Activated T-helper 1 cell treated with anti-CD3 and anti-CD28 coated beads, Interleukin-2, amount 50 U/mL, for 16 hours (primary cell): ENCODE data around the gene ARTN.

Experiments used
- DNase-seq, 2 donors: peaks; one replicate each; pipeline ENCODE4 v3.0.0-alpha.2; 2020; ENCODE audit warnings: low read depth in 1 of 2, low spot score in 1 of 2

Gene ARTN

GRCh38 chr1:43970502-43970901 is 36.9 kb downstream of the ARTN start:
- DNase-seq, result no peak

GRCh38 chr1:43970911-43971310 is 37.3 kb downstream of the ARTN start:
- DNase-seq, result no peak

- no peak for DNase-seq
Observed at GRCh38 chr1:43971336-43971980, 37.9 kb downstream of the ARTN start.

GRCh38 chr1:43973981-43974442 is 40.4 kb downstream of the ARTN start:
- no peak for DNase-seq

- peak; percentile 87 to 90 for DNase-seq
Observed at GRCh38 chr1:43974443-43975248, 41.0 kb downstream of the ARTN start, which contains the start of gene ATP6V0B. ATP6V0B (plus strand) TSS chr1:43974960; CDS start chr1:43975041, 81 bp downstream.

GRCh38 chr1:43975249-43975961 is 41.8 kb downstream of the ARTN start:
- no peak for DNase-seq

GRCh38 chr1:43976045-43976444 is 42.4 kb downstream of the ARTN start:
- no peak for DNase-seq

GRCh38 chr1:43976890-43977289 is 43.3 kb downstream of the ARTN start:
- DNase-seq, result no peak

- DNase-seq, result no peak
Observed at GRCh38 chr1:43977376-43978263, 44.0 kb downstream of the ARTN start.

GRCh38 chr1:43978264-43978550 is 44.6 kb downstream of the ARTN start:
- DNase-seq, result no peak

GRCh38 chr1:43978551-43979260 is 45.1 kb downstream of the ARTN start, which contains the start of gene B4GALT2:
B4GALT2 (plus strand) TSS chr1:43979210; CDS start chr1:43981161, 1,951 bp downstream.
- peak in 1 of 2 donors; percentile 12 for DNase-seq

- DNase-seq, result no peak
Observed at GRCh38 chr1:43979261-43979527, 45.6 kb downstream of the ARTN start.

GRCh38 chr1:43979528-43980254 is 46.1 kb downstream of the ARTN start:
- no peak for DNase-seq

- no peak for DNase-seq
Observed at GRCh38 chr1:43980255-43981134, 46.9 kb downstream of the ARTN start.

- no peak for DNase-seq
Observed at GRCh38 chr1:43981135-43981491, 47.5 kb downstream of the ARTN start.

- no peak for DNase-seq
Observed at GRCh38 chr1:43981636-43982035, 48.0 kb downstream of the ARTN start.

- DNase-seq, result no peak
Observed at GRCh38 chr1:43982241-43982640, 48.6 kb downstream of the ARTN start.

GRCh38 chr1:43982808-43983207 is 49.2 kb downstream of the ARTN start:
- no peak for DNase-seq
